ENCODE results near the gene PTPN21. TPM values are rescaled to one million over a fixed set of nuclear protein-coding genes. Genes with fewer than 3 reads are reported as not detected.

Gene PTPN21
- total RNA-seq: 10 to 100 TPM in 3 of 7 donors, 1 to 10 TPM in 4; 4.8 to 10.9 (median 6.7) TPM
- 1 to 10 TPM in 2 of 3 donors, under 1 TPM in 1; 0.85 to 2.0 (median 1.1) TPM for polyA plus RNA-seq
- long read RNA-seq, donor 1: 0 reads
- long read RNA-seq, donor 2: 0 reads

GRCh38 chr14:88554457-88555286, at the start of gene PTPN21:
TSS of gene PTPN21 (minus strand) at chr14:88555007. CDS start at chr14:88550417, 4,590 bp downstream.
- H3K4me1 ChIP-seq: peaks cover 0 to 78% (median 46%) of the 10 kb centered on the region in 6 donors
- WGBS, 5 donors: 0 to 1% (median 1%) methylated on average over 49 to 103 of the region's 103 CpGs
- H3K36me3 ChIP-seq: peaks cover 0 to 5% (median 0%) of the 10 kb centered on the region in 6 donors
- H3K4me3 ChIP-seq: peak within 1 kb of the TSS; percentile 34 to 83 (median 52)
- H3K9me3 ChIP-seq: no peaks in the 10 kb centered on the region
- peaks cover 0 to 81% (median 45%) of the 10 kb centered on the region in 7 donors for H3K27me3 ChIP-seq (replicated peaks in 1 of 7)
- DNase-seq: peak; percentile 82
- intact Hi-C loops (cut with DNase I; ENCODE audit: low total_unique reads): no loop called here
- H3K27ac ChIP-seq: peak within 1 kb of the TSS; percentile 21 to 88 (median 84)
- TF ChIP-seq POLR2A (IDR thresholded peaks at IDR 0.05): no peak
- TF ChIP-seq POLR2AphosphoS5 (IDR thresholded peaks at IDR 0.05): peak; percentile 13 to 64 (median 63)
- no peak for TF ChIP-seq CTCF (IDR thresholded peaks at IDR 0.05 in 8 of 11, conservative IDR thresholded peaks at IDR 0.05 in 3 of 11)

- Histone ChIP-seq H3K27ac (no peak overlapping the region), H3K27me3 (replicated peaks in 1 of 7) (no peaks in the 10 kb centered on the region), H3K4me3 (no peak overlapping the region), H3K36me3 (peaks cover 0 to 100% (median 68%) of the 10 kb centered on the region in 6 donors), H3K9me3 (no peaks in the 10 kb centered on the region), H3K4me1 (peaks cover 0 to 12% (median 0%) of the 10 kb centered on the region in 6 donors)
- intact Hi-C loops (cut with DNase I; ENCODE audit: low total_unique reads): no loop called here
- no peak for TF ChIP-seq CTCF (IDR thresholded peaks at IDR 0.05 in 8 of 11, conservative IDR thresholded peaks at IDR 0.05 in 3 of 11)
- TF ChIP-seq POLR2A (IDR thresholded peaks at IDR 0.05): no peak
- no peak for TF ChIP-seq POLR2AphosphoS5 (IDR thresholded peaks at IDR 0.05)
- no peak for DNase-seq
Observed at GRCh38 chr14:88604212-88604611, 49.4 kb upstream of the PTPN21 start.

GRCh38 chr14:88599761-88600439, 45.1 kb upstream of the PTPN21 start:
- H3K4me1 ChIP-seq: peaks cover 0 to 13% (median 0%) of the 10 kb centered on the region in 6 donors
- peaks cover 0 to 100% (median 63%) of the 10 kb centered on the region in 6 donors for H3K36me3 ChIP-seq
- H3K27ac ChIP-seq: no peak overlapping the region
- 64 to 70% (median 66%) methylated on average over 10 of the region's 10 CpGs for WGBS, 5 donors
- intact Hi-C loops (cut with DNase I; ENCODE audit: low total_unique reads): no loop called here
- H3K9me3 ChIP-seq: no peaks in the 10 kb centered on the region
- no peak for DNase-seq
- no peak for TF ChIP-seq CTCF (IDR thresholded peaks at IDR 0.05 in 8 of 11, conservative IDR thresholded peaks at IDR 0.05 in 3 of 11)
- no peak for TF ChIP-seq POLR2A (IDR thresholded peaks at IDR 0.05)
- TF ChIP-seq POLR2AphosphoS5 (IDR thresholded peaks at IDR 0.05): no peak
- H3K27me3 ChIP-seq (replicated peaks in 1 of 7): no peaks in the 10 kb centered on the region
- H3K4me3 ChIP-seq: no peak overlapping the region
